ENCODE results near the gene KLHL25. TPM values are rescaled to one million over a fixed set of nuclear protein-coding genes. Genes with fewer than 3 reads are reported as not detected.
"Not testable (repeated sequence)": the region's sequence is repeated elsewhere in the genome, so short reads cannot be mapped to it uniquely, and the experiment has no call there.

The KLHL25 gene
- total RNA-seq, 1 donor from 2014 or later = 9.0 TPM

- H3K9me3 Mint-ChIP-seq = no peaks in the 10 kb centered on the region
- H3K4me3 Mint-ChIP-seq = no peak overlapping the region
- intact Hi-C loops (cut with micrococcal nuclease) = no loop called here
- DNase-seq = no peak
- H3K36me3 Mint-ChIP-seq (ENCODE audit: low read depth) = no peaks in the 10 kb centered on the region
- H3K4me1 Mint-ChIP-seq = no peaks in the 10 kb centered on the region
- H3K27me3 Mint-ChIP-seq = peaks cover 2% of the 10 kb centered on the region
- H3K27ac Mint-ChIP-seq = no peak overlapping the region
These were observed 32.2 kb upstream of the KLHL25 start for GRCh38 chr15:85826756-85827515.

- no peak for DNase-seq
- H3K27ac Mint-ChIP-seq = no peak overlapping the region
These were observed 31.0 kb upstream of the KLHL25 start for GRCh38 chr15:85825719-85826118.

GRCh38 chr15:85825118-85825517 is 30.4 kb upstream of the KLHL25 start:
- Mint-ChIP-seq H3K4me3 (no peak overlapping the region), H3K27ac (no peak overlapping the region), H3K27me3 (peaks cover 13% of the 10 kb centered on the region), H3K4me1 (no peaks in the 10 kb centered on the region), H3K9me3 (no peaks in the 10 kb centered on the region), H3K36me3 (ENCODE audit: low read depth) (no peaks in the 10 kb centered on the region)
- DNase-seq = no peak
- intact Hi-C loops (cut with micrococcal nuclease) = no loop called here

More at GRCh38 chr15:85825719-85826118, 31.0 kb upstream of the KLHL25 start:
- H3K4me1 Mint-ChIP-seq = no peaks in the 10 kb centered on the region
- H3K9me3 Mint-ChIP-seq = no peaks in the 10 kb centered on the region
- H3K36me3 Mint-ChIP-seq (ENCODE audit: low read depth) = no peaks in the 10 kb centered on the region
- peaks cover 8% of the 10 kb centered on the region for H3K27me3 Mint-ChIP-seq
- intact Hi-C loops (cut with micrococcal nuclease) = no loop called here
- H3K4me3 Mint-ChIP-seq = no peak overlapping the region

- Mint-ChIP-seq H3K27ac (no peak overlapping the region), H3K9me3 (no peaks in the 10 kb centered on the region), H3K4me3 (no peak overlapping the region), H3K27me3 (peaks cover 22% of the 10 kb centered on the region), H3K4me1 (no peaks in the 10 kb centered on the region), H3K36me3 (ENCODE audit: low read depth) (no peaks in the 10 kb centered on the region)
- DNase-seq = no peak
- intact Hi-C loops (cut with micrococcal nuclease) = no loop called here
These were observed 26.8 kb upstream of the KLHL25 start for GRCh38 chr15:85821545-85821944.

GRCh38 chr15:85819938-85820337 is 25.2 kb upstream of the KLHL25 start:
- no peak for DNase-seq
- no peak overlapping the region for H3K27ac Mint-ChIP-seq
- H3K27me3 Mint-ChIP-seq = peaks cover 22% of the 10 kb centered on the region
- H3K9me3 Mint-ChIP-seq = no peaks in the 10 kb centered on the region
- H3K36me3 Mint-ChIP-seq (ENCODE audit: low read depth) = no peaks in the 10 kb centered on the region
- intact Hi-C loops (cut with micrococcal nuclease) = no loop called here
- no peak overlapping the region for H3K4me3 Mint-ChIP-seq
- no peaks in the 10 kb centered on the region for H3K4me1 Mint-ChIP-seq

GRCh38 chr15:85813234-85813633 is 18.5 kb upstream of the KLHL25 start:
- Mint-ChIP-seq H3K27me3 (peaks cover 11% of the 10 kb centered on the region), H3K36me3 (ENCODE audit: low read depth) (no peaks in the 10 kb centered on the region), H3K27ac (peak overlapping the region; percentile 49), H3K4me3 (no peak overlapping the region), H3K4me1 (peaks cover 8% of the 10 kb centered on the region), H3K9me3 (no peaks in the 10 kb centered on the region)
- intact Hi-C loops (cut with micrococcal nuclease) = no loop called here
- DNase-seq = no peak

- no peaks in the 10 kb centered on the region for H3K9me3 Mint-ChIP-seq
- no peaks in the 10 kb centered on the region for H3K36me3 Mint-ChIP-seq (ENCODE audit: low read depth)
- intact Hi-C loops (cut with micrococcal nuclease) = no loop called here
These were observed 15.3 kb upstream of the KLHL25 start for GRCh38 chr15:85810075-85810474.

GRCh38 chr15:85805420-85805819 is 10.7 kb upstream of the KLHL25 start:
- no peak overlapping the region for H3K27ac Mint-ChIP-seq
- no peak overlapping the region for H3K4me3 Mint-ChIP-seq
- DNase-seq = no peak
- no peaks in the 10 kb centered on the region for H3K9me3 Mint-ChIP-seq
- no peaks in the 10 kb centered on the region for H3K4me1 Mint-ChIP-seq
- no peaks in the 10 kb centered on the region for H3K36me3 Mint-ChIP-seq (ENCODE audit: low read depth)
- intact Hi-C loops (cut with micrococcal nuclease) = no loop called here
- H3K27me3 Mint-ChIP-seq = peaks cover 3% of the 10 kb centered on the region

More at GRCh38 chr15:85810075-85810474, 15.3 kb upstream of the KLHL25 start:
- no peak overlapping the region for H3K4me3 Mint-ChIP-seq
- H3K27ac Mint-ChIP-seq = no peak overlapping the region
- peaks cover 2% of the 10 kb centered on the region for H3K27me3 Mint-ChIP-seq
- DNase-seq = no peak
- peaks cover 8% of the 10 kb centered on the region for H3K4me1 Mint-ChIP-seq

GRCh38 chr15:85804481-85805170 is 9.9 kb upstream of the KLHL25 start:
- no peak for DNase-seq
- H3K36me3 Mint-ChIP-seq (ENCODE audit: low read depth) = no peaks in the 10 kb centered on the region
- no peaks in the 10 kb centered on the region for H3K9me3 Mint-ChIP-seq
- H3K27ac Mint-ChIP-seq = no peak overlapping the region
- H3K27me3 Mint-ChIP-seq = peaks cover 3% of the 10 kb centered on the region
- no peak overlapping the region for H3K4me3 Mint-ChIP-seq
- intact Hi-C loops (cut with micrococcal nuclease) = no loop called here
- H3K4me1 Mint-ChIP-seq = no peaks in the 10 kb centered on the region

- H3K9me3 Mint-ChIP-seq; DNase-seq; H3K27me3 Mint-ChIP-seq; H3K4me1 Mint-ChIP-seq; H3K36me3 Mint-ChIP-seq (ENCODE audit: low read depth); H3K27ac Mint-ChIP-seq; H3K4me3 Mint-ChIP-seq; intact Hi-C loops (cut with micrococcal nuclease): not testable (repeated sequence)
These were observed 7.9 kb upstream of the KLHL25 start for GRCh38 chr15:85802617-85803016.

- DNase-seq = no peak
- Mint-ChIP-seq H3K36me3 (ENCODE audit: low read depth) (no peaks in the 10 kb centered on the region), H3K9me3 (no peaks in the 10 kb centered on the region), H3K4me1 (peaks cover 5% of the 10 kb centered on the region), H3K27me3 (peaks cover 3% of the 10 kb centered on the region), H3K27ac (no peak overlapping the region), H3K4me3 (no peak overlapping the region)
- intact Hi-C loops (cut with micrococcal nuclease) = no loop called here
These were observed 5.9 kb upstream of the KLHL25 start for GRCh38 chr15:85800478-85801123.

GRCh38 chr15:85796371-85796770 is 1.6 kb upstream of the KLHL25 start:
- H3K4me3 Mint-ChIP-seq; H3K36me3 Mint-ChIP-seq (ENCODE audit: low read depth); H3K9me3 Mint-ChIP-seq; H3K27ac Mint-ChIP-seq; intact Hi-C loops (cut with micrococcal nuclease); H3K27me3 Mint-ChIP-seq; DNase-seq: not testable (repeated sequence)
- H3K4me1 Mint-ChIP-seq = peaks cover 29% of the 10 kb centered on the region

GRCh38 chr15:85795337-85796305 is 896 bp upstream of the KLHL25 start:
- Mint-ChIP-seq H3K4me1 (peaks cover 29% of the 10 kb centered on the region), H3K4me3 (peak overlapping the region; percentile 84), H3K36me3 (ENCODE audit: low read depth) (peaks cover under 1% of the 10 kb centered on the region), H3K9me3 (no peaks in the 10 kb centered on the region), H3K27ac (peak overlapping the region; percentile 9), H3K27me3 (peaks cover 2% of the 10 kb centered on the region)
- intact Hi-C loops (cut with micrococcal nuclease) = no loop called here
- no peak for DNase-seq

All from activated CD4-positive, alpha-beta T cell treated with anti-CD3 and anti-CD28 coated beads, Interleukin-2, amount 10 ng/mL, durations not matched to agents 24 days and 14 days (primary cell).